ENCODE measurements around the gene ST6GAL1.
"Not testable (repeated sequence)": the region's sequence is repeated elsewhere in the genome, so short reads cannot be mapped to it uniquely, and the experiment has no call there.

ST6GAL1 gene

GRCh38 chr3:186930143-186930640 lies at the start of gene ST6GAL1:
TSS of gene ST6GAL1 (plus strand) at chr3:186930526. CDS start at chr3:187042704, 112,178 bp downstream.
- peak; percentile 51 for DNase-seq (ENCODE audit: low read depth)
- H3K4me3 ChIP-seq (ENCODE audit: low read depth, low read length), result peak within 1 kb of the TSS; percentile 71
- TF ChIP-seq CTCF (IDR thresholded peaks at IDR 0.05; ENCODE audit: low read depth, low read length, missing control alignments), result peak; percentile 55

DNA sequence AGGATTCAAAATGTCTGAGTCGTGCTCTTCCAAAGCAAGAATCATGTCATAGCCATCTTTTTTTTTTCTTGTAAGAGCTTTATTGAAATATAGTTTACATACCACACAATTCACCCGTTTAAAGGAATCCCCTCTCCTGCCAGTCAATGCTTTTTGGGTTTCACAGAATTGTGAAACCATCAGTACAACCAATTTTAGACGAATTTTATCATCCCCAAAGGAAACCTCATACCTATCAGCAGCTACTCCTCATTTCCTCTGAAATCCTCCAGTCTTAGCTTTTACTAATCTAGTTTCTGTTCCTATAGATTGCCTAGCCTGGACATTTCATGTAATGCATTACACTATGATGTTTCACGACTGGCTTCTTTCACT lies 48.2 kb upstream of the ST6GAL1 start:
- no peak for DNase-seq (ENCODE audit: low read depth)
- no peak for TF ChIP-seq CTCF (IDR thresholded peaks at IDR 0.05; ENCODE audit: low read depth, low read length, missing control alignments)
- H3K4me3 ChIP-seq (ENCODE audit: low read depth, low read length), result no peak overlapping the region

DNA sequence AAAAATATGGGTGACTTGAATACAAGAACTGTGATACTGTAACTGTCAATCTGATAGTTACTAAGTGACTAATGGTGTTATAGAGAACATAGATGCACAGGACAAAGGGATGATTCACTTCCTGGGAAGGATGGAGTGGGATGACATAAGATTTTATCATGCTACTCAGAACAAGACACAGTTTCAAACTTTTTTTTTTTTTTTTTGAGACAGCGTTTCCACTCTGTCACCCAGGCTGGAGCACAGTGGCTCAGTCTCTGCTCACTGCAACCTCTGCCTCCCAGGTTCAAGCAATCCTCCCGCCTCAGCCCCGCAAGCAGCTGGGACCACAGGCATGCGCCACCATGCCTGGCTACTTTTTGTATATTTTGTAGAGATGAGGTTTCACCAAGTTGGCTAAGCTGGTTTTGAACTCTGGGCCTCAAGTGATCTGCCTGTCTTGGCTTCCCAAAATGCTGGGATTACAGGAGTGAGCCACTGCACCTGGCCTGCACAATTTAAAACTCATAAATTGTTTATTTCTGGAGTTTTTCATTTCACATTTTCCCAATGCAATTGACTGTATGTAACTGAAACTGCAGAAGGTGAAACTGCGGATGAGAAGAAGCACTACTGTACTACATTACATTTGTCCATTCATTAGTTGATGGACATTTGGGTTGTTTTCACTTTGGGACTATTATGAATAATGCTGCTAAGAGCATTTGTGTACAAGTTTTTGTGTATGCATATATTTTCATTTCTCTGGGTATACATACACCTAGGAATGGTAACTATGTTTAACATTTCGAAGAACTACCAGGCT lies 47.2 kb upstream of the ST6GAL1 start:
- no peak for TF ChIP-seq CTCF (IDR thresholded peaks at IDR 0.05; ENCODE audit: low read depth, low read length, missing control alignments)
- DNase-seq (ENCODE audit: low read depth), result no peak

DNA sequence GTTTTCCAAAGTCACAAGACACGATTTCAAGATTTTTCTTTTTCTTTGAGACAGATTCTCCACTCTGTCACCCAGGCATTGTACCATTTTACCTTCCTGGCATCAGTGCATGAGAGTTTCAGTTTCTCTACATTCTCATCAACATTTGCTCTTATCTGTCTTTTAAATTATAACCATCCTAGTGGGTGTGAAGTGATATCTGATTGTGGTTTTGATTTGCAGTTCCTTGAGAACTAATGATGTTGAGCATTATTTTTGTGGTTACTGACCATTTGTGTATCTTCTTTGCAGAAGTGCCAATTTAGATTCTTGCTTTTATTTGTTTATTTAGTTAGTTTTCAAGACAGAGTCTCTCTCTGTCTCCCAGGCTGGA lies 46.7 kb upstream of the ST6GAL1 start:
- H3K4me3 ChIP-seq (ENCODE audit: low read depth, low read length), result no peak overlapping the region
- no peak for TF ChIP-seq CTCF (IDR thresholded peaks at IDR 0.05; ENCODE audit: low read depth, low read length, missing control alignments)
- DNase-seq (ENCODE audit: low read depth), result no peak

More for the DNA sequence above, 47.2 kb upstream of the ST6GAL1 start:
- no peak overlapping the region for H3K4me3 ChIP-seq (ENCODE audit: low read depth, low read length)

- DNase-seq (ENCODE audit: low read depth); H3K4me3 ChIP-seq (ENCODE audit: low read depth, low read length): not testable (repeated sequence)
These were observed 45.5 kb upstream of the ST6GAL1 start for GRCh38 chr3:186884868-186885267.

DNA sequence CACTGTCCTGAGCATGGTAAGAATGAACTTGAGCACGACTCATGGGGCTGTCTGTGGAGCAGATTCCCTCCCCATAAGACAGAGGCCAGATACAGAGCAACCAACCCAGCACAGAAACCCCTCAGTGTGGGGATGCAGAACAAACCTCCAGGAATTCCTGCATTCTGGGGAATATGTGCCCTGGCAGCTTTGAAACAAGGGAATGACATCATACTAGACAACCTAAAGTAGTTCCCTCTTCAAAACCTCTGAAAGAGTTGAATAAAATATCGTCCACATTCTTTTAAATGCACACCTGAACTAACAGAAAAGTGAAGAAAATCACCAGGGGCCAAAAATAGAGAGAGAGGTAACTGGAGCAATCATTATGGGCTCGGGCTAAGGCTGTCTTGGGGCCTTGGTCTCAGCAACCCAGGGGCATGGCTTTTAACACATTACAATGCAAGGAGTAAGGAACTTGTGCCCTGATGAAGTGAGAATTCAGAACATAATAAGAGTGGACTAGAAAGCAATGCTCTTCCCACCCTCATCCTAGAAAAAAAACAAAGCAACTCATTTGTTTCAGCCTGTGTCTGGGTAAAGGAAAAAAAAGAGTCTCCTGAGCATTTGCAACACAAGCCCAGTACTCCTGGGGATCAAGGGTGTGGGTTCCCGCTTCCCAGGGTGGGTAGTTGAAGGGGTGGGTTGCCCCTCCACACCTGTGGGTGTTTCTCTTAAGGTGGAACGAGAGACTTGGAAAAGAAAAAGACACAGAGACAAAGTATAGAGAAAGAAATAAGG lies 43.9 kb upstream of the ST6GAL1 start:
- no peak for DNase-seq (ENCODE audit: low read depth)
- TF ChIP-seq CTCF (IDR thresholded peaks at IDR 0.05; ENCODE audit: low read depth, low read length, missing control alignments), result no peak
- no peak overlapping the region for H3K4me3 ChIP-seq (ENCODE audit: low read depth, low read length)

DNA sequence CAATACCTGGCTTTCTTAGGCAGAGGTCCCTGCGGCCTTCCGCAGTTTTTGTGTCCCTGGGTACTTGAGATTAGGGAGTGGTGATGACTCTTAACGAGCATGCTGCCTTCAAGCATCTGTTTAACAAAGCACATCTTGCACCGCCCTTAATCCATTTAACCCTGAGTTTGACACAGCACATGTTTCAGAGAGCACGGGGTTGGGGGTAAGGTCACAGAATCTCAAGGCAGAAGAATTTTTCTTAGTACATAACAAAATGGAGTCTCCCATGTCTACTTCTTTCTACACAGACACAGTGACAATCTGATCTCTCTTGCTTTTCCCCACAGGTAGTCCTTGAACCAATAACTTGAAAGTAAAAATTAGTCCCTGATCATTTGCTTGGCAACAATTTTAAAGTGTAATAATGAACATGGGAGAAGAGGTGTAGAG lies 42.8 kb upstream of the ST6GAL1 start:
- not testable (repeated sequence) for DNase-seq (ENCODE audit: low read depth); H3K4me3 ChIP-seq (ENCODE audit: low read depth, low read length)
